GM18867 (cell line): Measurements from ENCODE around the gene CUEDC1.
"Not testable (repeated sequence)": the region's sequence is repeated elsewhere in the genome, so short reads cannot be mapped to it uniquely, and the experiment has no call there.

ENCODE experiments used
- ATAC-seq: cut with Tn5 transposase; IDR thresholded peaks from one replicate; pipeline ENCODE4 v1.9.1; 2021; ENCODE audit warnings: mild to moderate bottlenecking, moderate library complexity; ENCODE audit not compliant: unreplicated experiment

The CUEDC1 gene

GRCh38 chr17:57985675-57985974 lies 30.4 kb upstream of the CUEDC1 start:
- no peak for ATAC-seq

- no peak for ATAC-seq
Observed at GRCh38 chr17:57984936-57985674, 29.9 kb upstream of the CUEDC1 start.

DNA sequence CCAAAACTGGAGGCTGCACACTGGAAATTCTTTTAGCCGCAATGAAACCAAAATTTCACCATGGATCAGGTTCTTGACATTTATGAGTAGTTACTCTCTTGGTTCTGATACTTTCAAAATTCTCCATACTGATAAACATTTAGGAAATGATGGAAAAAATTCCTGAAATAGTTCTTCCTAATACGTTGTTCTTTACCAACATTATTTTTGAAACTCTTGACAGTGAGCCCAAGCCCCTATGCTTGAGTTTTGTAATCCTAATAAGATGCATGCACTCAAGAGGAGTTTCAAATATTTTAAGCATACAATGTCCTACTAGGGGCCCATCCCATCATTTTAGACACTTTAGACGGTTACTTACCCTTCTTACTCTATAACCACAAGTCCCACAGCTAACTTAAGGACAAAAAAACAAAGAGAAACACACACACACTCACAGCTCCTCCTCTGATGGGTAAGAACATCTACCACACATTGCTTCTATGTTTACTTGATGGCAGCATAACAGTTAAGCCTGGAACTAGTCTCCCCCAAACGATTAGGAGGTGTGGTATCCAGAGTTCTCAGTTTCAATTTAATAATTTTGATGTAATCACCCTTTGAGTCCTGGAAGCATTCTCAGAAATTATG lies 29.2 kb upstream of the CUEDC1 start:
- ATAC-seq: no peak

DNA sequence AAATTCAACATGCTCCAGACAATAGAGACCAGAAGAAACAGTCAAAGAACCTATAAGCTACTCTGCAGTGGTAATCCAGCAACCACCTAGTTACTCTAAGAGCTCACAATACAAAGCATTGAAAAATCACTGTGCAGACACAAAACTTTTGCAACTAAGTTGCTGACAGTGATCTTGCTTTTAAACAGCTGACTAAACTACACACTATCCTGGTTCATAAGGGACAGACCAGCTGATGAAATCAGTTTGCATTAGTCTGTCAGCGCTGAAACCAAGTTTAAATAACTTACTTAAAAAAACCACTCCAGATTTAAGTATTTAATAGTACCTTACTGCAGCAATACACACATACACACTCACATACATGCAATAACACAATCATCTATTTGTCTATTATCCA lies 28.2 kb upstream of the CUEDC1 start:
- no peak for ATAC-seq

- ATAC-seq: no peak
Observed at GRCh38 chr17:57982452-57983170, 27.4 kb upstream of the CUEDC1 start.

DNA sequence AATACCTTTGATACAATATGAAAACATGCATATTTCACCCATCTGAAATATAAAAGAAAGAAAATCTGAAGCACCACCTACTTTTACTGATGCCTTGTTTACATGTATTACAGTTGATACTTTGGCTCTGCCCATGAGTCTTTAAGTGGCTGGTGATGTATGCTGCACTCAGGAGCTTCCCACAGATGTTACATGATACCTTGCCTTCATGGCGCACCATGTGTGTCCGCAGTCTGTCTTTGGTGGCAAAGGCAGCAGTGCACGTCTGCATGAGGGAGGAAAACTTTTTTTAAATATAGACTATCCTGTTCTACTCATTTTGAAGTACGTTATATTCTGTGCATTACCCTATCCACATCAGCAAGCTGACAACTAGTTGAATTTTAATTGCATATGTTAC lies 25.3 kb upstream of the CUEDC1 start:
- ATAC-seq: no peak

DNA sequence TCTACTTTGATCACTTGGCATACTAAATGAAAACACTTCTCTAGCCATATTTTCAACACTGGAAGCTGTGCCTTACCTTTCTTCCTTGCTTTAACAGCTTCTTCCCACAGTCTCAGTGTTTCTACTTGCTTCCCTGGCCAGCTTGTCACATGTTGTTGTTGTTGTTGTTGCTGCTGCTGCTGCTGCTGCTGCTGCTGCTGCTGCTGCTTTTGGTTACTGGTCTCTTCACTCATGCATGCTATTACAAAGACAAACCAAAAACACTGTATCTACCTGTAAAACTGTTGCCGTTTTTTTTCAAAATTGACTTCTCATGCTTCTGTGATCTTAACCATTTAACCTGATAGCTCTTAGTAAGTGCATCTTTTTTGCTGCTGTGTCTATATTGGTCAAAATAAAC lies 23.9 kb upstream of the CUEDC1 start:
- no peak for ATAC-seq

GRCh38 chr17:57976594-57976993 lies 21.4 kb upstream of the CUEDC1 start:
- ATAC-seq: no peak

GRCh38 chr17:57975044-57975443 lies 19.8 kb upstream of the CUEDC1 start:
- ATAC-seq: no peak

GRCh38 chr17:57974053-57974824 lies 19.0 kb upstream of the CUEDC1 start:
- ATAC-seq: not testable (repeated sequence)

DNA sequence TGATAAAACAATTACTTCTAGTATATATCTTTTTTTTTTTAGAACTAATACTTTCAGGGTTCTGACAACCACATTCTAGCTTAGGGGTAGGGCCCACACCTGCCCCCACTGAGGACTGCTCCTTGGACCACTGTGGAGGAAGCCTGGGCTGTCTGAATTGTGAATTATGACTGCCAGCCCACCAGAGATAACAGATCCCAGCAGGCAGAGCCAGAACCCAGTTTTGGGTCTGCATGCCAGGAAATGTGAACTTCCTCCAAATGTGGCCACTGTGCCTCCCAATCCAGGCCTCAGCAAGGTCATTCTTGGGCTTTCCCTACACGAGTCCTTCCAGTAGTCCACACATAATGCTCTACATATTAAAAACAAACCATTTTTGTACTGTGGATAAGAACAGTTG lies 16.9 kb upstream of the CUEDC1 start:
- ATAC-seq: no peak

- ATAC-seq: no peak
Observed at GRCh38 chr17:57971572-57971971, 16.4 kb upstream of the CUEDC1 start.

DNA sequence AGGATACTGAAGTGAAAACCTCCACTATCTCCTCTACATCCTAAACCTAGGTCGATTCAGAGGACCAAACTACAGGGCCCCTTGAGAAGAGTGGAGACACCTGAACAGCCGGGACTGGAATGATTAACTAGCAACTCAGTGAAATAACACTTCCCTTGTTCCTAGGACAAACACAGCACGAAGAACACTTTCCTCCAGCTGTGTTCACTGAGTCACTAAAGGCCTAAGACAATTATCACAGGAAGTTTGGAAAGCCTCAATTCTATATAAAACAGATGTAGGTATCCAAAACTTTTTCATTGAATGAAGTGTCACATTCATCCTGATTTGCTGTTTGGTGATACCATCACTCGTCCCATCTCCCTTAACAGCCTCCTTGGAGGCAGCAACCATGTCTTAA lies 15.5 kb upstream of the CUEDC1 start:
- no peak for ATAC-seq

- ATAC-seq: no peak
Observed at GRCh38 chr17:57968456-57968855, 13.2 kb upstream of the CUEDC1 start.

DNA sequence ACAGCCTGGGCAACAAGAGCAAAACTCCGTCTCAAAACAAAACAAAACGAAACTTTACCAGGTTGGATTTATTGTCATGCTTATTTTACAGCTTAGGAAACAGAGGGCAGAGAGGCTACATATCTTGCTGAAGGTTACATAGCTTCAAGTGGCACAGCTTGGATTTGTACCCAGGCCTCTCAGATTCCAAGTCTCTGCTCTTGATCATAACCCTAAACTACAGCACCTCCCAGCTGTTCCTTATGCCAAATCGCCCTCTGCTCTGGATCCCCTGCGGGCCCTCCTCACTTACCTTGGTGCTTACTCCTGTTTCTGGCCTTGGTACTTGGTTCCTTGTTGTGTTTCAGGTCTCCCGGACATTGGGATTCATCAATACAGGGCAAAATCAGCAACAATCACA lies 11.7 kb upstream of the CUEDC1 start:
- ATAC-seq: no peak

DNA sequence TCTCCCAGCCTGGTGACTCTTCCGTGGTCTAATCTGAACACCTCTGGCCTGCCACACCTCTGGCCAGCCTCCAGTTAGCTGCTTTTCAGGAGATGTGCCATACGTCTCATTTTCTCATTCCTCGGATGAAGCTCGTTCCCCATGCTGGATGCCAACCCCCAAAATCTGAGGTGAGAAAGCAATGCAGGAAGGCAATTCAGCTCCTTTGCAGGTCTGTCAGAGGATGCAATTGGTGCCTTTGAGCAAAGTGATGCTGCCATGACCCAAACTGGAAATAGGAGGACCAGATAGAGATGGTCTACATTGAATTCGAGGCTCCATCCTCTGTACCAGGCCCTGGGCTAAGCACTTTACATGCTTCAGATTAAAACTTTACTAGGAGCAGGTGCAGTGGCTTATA lies 11.0 kb upstream of the CUEDC1 start:
- no peak for ATAC-seq

GRCh38 chr17:57965521-57966160 lies 10.4 kb upstream of the CUEDC1 start:
- ATAC-seq: no peak

- ATAC-seq: no peak
Observed at GRCh38 chr17:57963149-57963511, 7.9 kb upstream of the CUEDC1 start.

DNA sequence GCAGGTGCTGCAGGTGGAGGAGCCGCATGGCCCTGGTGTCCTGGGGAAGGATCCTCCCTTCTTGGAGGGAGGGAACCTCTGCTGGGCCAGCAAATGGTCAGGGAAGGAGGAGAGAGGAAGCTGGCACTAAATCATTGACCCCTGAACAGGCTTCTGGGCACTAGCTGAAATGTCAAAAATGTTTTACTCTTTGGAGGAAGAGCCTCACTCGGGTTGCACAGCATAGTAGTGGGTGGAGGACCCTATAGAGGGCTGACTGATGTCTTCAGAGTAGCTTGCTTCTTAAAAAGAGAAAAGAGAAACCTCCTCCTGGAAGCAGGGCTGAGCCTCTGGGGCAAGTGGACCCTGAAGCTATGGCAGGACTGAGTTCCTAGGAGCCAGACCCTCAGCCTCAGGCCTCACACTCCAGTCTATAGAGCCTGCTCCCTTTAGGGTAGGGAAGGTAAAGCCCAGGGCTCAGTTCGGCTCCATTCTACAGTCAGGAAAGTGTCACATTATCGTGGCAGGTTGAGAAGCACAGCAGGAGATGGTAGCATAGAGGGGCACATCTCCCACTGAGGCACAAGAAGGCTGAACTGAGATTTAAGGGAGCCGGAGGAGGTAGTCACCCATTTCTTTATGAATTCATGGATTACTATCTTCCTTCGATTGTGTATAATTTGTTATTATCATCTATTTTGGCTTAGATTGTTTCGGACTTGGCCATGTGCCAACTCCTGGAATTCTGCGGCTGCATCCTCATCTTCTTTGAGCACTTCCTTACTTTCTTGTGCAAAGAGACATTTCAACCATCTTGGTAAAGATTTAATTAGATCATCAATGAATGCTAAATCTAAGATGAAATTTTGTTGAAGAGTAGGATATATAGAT lies 7.3 kb upstream of the CUEDC1 start:
- no peak for ATAC-seq

- no peak for ATAC-seq
Observed at GRCh38 chr17:57959929-57960328, 4.7 kb upstream of the CUEDC1 start.
